GM12872 (cell line): ENCODE data around the gene TBC1D22B.

Source experiments
- TF ChIP-seq, protein P1 (sequence below): IDR thresholded peaks from 3 replicates; pipeline ENCODE4 v1.5.1; 2011; ENCODE audit warnings: low read depth, mild to moderate bottlenecking, low read length, moderate library complexity; ENCODE audit not compliant: insufficient read depth

Gene TBC1D22B

GRCh38 chr6:37372116-37372515, 114.5 kb downstream of the TBC1D22B start:
- TF ChIP-seq, protein P1, sequence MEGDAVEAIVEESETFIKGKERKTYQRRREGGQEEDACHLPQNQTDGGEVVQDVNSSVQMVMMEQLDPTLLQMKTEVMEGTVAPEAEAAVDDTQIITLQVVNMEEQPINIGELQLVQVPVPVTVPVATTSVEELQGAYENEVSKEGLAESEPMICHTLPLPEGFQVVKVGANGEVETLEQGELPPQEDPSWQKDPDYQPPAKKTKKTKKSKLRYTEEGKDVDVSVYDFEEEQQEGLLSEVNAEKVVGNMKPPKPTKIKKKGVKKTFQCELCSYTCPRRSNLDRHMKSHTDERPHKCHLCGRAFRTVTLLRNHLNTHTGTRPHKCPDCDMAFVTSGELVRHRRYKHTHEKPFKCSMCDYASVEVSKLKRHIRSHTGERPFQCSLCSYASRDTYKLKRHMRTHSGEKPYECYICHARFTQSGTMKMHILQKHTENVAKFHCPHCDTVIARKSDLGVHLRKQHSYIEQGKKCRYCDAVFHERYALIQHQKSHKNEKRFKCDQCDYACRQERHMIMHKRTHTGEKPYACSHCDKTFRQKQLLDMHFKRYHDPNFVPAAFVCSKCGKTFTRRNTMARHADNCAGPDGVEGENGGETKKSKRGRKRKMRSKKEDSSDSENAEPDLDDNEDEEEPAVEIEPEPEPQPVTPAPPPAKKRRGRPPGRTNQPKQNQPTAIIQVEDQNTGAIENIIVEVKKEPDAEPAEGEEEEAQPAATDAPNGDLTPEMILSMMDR, result no peak

DNA sequence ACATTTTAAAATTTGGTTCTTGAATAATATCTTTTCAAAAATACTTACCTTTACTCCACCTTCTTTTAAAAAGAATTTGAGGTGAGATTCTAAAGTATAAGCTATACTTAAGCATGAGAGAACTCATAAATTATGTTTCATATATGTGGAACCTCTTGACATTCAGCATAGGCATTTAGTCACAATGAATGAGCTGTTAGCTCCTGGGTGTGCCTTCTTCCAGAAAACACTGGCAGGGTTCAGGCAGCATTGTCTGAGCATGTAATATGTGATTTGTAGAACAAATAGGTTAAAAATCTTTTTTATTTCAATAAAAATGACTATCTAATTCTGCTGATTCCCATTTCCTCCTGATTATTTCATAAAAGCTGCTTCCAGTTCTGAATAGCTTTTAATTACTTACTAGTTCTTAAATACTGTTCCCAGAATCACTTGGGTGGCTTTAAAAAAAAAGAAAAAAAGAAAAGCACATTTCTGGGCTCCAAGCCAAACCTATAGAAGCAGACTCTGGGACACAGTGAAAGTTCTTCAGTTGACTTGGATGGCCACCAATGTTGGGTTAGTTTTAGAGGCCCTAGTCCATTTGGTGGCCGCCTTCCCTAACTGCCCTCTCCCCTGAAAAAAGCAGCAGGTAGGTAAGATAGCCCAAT, 116.4 kb downstream of the TBC1D22B start:
- TF ChIP-seq, protein P1, result no peak

DNA sequence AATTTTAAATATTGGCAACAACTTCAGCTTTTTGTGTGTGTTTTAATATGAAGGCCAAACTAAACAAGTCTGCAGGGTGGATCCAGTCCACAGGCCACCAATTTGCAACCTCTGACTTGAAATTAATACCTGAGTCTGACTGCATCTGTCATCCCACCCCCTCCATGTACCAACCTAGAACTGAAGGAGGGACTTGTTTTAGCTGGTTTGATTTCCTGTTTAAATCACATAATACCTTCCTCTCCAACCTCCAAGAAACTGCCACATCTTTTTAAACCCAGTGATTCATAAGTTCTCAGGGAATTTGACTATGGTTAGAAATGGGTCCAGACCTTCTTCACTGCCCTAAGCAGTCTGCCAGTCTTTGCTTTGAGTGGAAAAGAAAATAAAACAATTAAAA, 117.8 kb downstream of the TBC1D22B start:
- TF ChIP-seq, protein P1, result no peak

GRCh38 chr6:37376078-37376743, 118.6 kb downstream of the TBC1D22B start:
- TF ChIP-seq, protein P1, result no peak

DNA sequence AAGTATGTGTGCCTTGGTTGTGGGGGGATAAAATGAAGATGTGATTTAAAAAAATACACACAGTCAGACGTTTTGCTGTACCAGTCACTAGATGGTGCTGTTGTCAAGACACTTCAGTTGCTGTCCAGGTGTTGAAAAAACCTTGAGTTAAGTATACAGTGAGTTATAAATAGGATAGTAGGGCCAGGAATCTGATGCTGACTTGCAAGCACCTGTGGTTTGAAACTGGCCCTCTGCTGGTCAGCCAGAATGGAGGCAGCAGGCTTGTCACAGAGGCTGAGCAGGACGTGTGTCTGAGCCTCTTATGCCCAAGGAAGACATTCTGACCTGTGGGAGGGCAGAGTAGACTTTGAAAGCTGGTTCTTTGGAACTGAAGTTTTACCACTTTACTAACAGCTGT, 124.0 kb downstream of the TBC1D22B start:
- TF ChIP-seq, protein P1, result peak; percentile 75
